Stimulated activated naive CD8-positive, alpha-beta T cell treated with anti-CD3 and anti-CD28 coated beads, Interleukin-15, amount 100 ng/mL, for 72 hours (primary cell): ENCODE measurements around the gene GRIK1.

Source experiments
- ATAC-seq: fragments of 150-1000 bp; cut with Tn5 transposase; 2 replicates; pipeline ENCODE4 v1.10.0; 2021; ENCODE audit warnings: mild to moderate bottlenecking, moderate library complexity
- DNase-seq, 2 donors: peaks; one replicate each; pipeline ENCODE4 v3.0.0; 2021 to 2022
- H3K27ac Mint-ChIP-seq, 2 donors: one replicate each; pipeline ENCODE4 v1.8.0; 2022; ENCODE audit warnings: mild to moderate bottlenecking in 2 of 2, mixed read lengths in 2 of 2, moderate library complexity in 2 of 2
- H3K27me3 Mint-ChIP-seq: one replicate; pipeline ENCODE4 v1.8.0; 2022; ENCODE audit warnings: mixed read lengths
- H3K4me1 Mint-ChIP-seq: one replicate; pipeline ENCODE4 v1.8.0; 2022; ENCODE audit warnings: mild to moderate bottlenecking, mixed read lengths
- H3K4me3 Mint-ChIP-seq, 2 donors: one replicate each; pipeline ENCODE4 v1.8.0; 2022; ENCODE audit warnings: mild to moderate bottlenecking in 2 of 2, mixed read lengths in 2 of 2, moderate library complexity in 1 of 2
- H3K9me3 Mint-ChIP-seq, 2 donors: one replicate each; pipeline ENCODE4 v1.8.0; 2022; ENCODE audit warnings: mixed read lengths in 2 of 2

The GRIK1 gene

GRCh38 chr21:29601047-29601446, 338.7 kb downstream of the GRIK1 start:
- Mint-ChIP-seq H3K9me3 (peaks cover 0 to 5% of the 10 kb centered on the region in 2 donors), H3K4me3 (no peak overlapping the region), H3K4me1 (no peaks in the 10 kb centered on the region), H3K27me3 (no peaks in the 10 kb centered on the region), H3K27ac (no peak overlapping the region)
- DNase-seq = no peak
- ATAC-seq = no peak

GRCh38 chr21:29586696-29587095, 353.1 kb downstream of the GRIK1 start:
- H3K4me1 Mint-ChIP-seq = no peaks in the 10 kb centered on the region
- no peaks in the 10 kb centered on the region for H3K9me3 Mint-ChIP-seq
- ATAC-seq = no peak
- H3K4me3 Mint-ChIP-seq = no peak overlapping the region
- peaks cover 12% of the 10 kb centered on the region for H3K27me3 Mint-ChIP-seq
- H3K27ac Mint-ChIP-seq = no peak overlapping the region
- no peak for DNase-seq

GRCh38 chr21:29585462-29585861, 354.3 kb downstream of the GRIK1 start:
- no peak overlapping the region for H3K4me3 Mint-ChIP-seq
- DNase-seq (no peak), ATAC-seq (no peak)
- H3K27me3 Mint-ChIP-seq = peaks cover 5% of the 10 kb centered on the region
- H3K27ac Mint-ChIP-seq = no peak overlapping the region
- H3K4me1 Mint-ChIP-seq = no peaks in the 10 kb centered on the region
- no peaks in the 10 kb centered on the region for H3K9me3 Mint-ChIP-seq

GRCh38 chr21:29583424-29583924, 356.3 kb downstream of the GRIK1 start:
- Mint-ChIP-seq H3K27ac (no peak overlapping the region), H3K27me3 (no peaks in the 10 kb centered on the region), H3K9me3 (no peaks in the 10 kb centered on the region), H3K4me1 (no peaks in the 10 kb centered on the region), H3K4me3 (no peak overlapping the region)
- no peak for ATAC-seq
- no peak for DNase-seq

GRCh38 chr21:29582855-29583254, 356.9 kb downstream of the GRIK1 start:
- Mint-ChIP-seq H3K9me3 (no peaks in the 10 kb centered on the region), H3K4me1 (no peaks in the 10 kb centered on the region), H3K27ac (no peak overlapping the region), H3K27me3 (no peaks in the 10 kb centered on the region), H3K4me3 (no peak overlapping the region)
- DNase-seq (no peak), ATAC-seq (no peak)

- no peak for ATAC-seq
- no peaks in the 10 kb centered on the region for H3K9me3 Mint-ChIP-seq
- H3K27ac Mint-ChIP-seq = no peak overlapping the region
Measured at GRCh38 chr21:29581393-29581792, 358.4 kb downstream of the GRIK1 start.

GRCh38 chr21:29580732-29581285, 359.0 kb downstream of the GRIK1 start:
- Mint-ChIP-seq H3K4me1 (no peaks in the 10 kb centered on the region), H3K27ac (no peak overlapping the region), H3K4me3 (no peak overlapping the region), H3K9me3 (no peaks in the 10 kb centered on the region), H3K27me3 (no peaks in the 10 kb centered on the region)
- no peak for ATAC-seq
- DNase-seq = no peak

More at GRCh38 chr21:29581393-29581792, 358.4 kb downstream of the GRIK1 start:
- Mint-ChIP-seq H3K4me3 (no peak overlapping the region), H3K4me1 (no peaks in the 10 kb centered on the region), H3K27me3 (no peaks in the 10 kb centered on the region)
- no peak for DNase-seq

- Mint-ChIP-seq H3K4me3 (no peak overlapping the region), H3K27ac (no peak overlapping the region), H3K4me1 (no peaks in the 10 kb centered on the region), H3K27me3 (no peaks in the 10 kb centered on the region), H3K9me3 (no peaks in the 10 kb centered on the region)
- no peak for DNase-seq
- ATAC-seq = no peak
Measured at GRCh38 chr21:29578306-29578705, 361.5 kb downstream of the GRIK1 start.

GRCh38 chr21:29571949-29572348, 367.8 kb downstream of the GRIK1 start:
- H3K4me3 Mint-ChIP-seq = no peak overlapping the region
- no peaks in the 10 kb centered on the region for H3K9me3 Mint-ChIP-seq
- peak overlapping the region in 1 of 2 donors; percentile 19 for H3K27ac Mint-ChIP-seq
- DNase-seq (no peak), ATAC-seq (no peak)
- no peaks in the 10 kb centered on the region for H3K27me3 Mint-ChIP-seq
- no peaks in the 10 kb centered on the region for H3K4me1 Mint-ChIP-seq

GRCh38 chr21:29568020-29568697, 371.6 kb downstream of the GRIK1 start:
- H3K27me3 Mint-ChIP-seq = no peaks in the 10 kb centered on the region
- no peak overlapping the region for H3K27ac Mint-ChIP-seq
- no peaks in the 10 kb centered on the region for H3K4me1 Mint-ChIP-seq
- DNase-seq = no peak
- H3K9me3 Mint-ChIP-seq = no peaks in the 10 kb centered on the region
- no peak overlapping the region for H3K4me3 Mint-ChIP-seq
- no peak for ATAC-seq

- Mint-ChIP-seq H3K27me3 (no peaks in the 10 kb centered on the region), H3K27ac (no peak overlapping the region), H3K4me3 (no peak overlapping the region), H3K4me1 (no peaks in the 10 kb centered on the region), H3K9me3 (no peaks in the 10 kb centered on the region)
- no peak for ATAC-seq
- DNase-seq = no peak
Measured at GRCh38 chr21:29557931-29558725, 381.7 kb downstream of the GRIK1 start.

GRCh38 chr21:29557200-29557599, 382.6 kb downstream of the GRIK1 start:
- Mint-ChIP-seq H3K4me3 (no peak overlapping the region), H3K27me3 (no peaks in the 10 kb centered on the region), H3K9me3 (no peaks in the 10 kb centered on the region), H3K4me1 (no peaks in the 10 kb centered on the region), H3K27ac (no peak overlapping the region)
- no peak for DNase-seq
- ATAC-seq = no peak

- ATAC-seq = no peak
- no peaks in the 10 kb centered on the region for H3K4me1 Mint-ChIP-seq
- H3K27ac Mint-ChIP-seq = no peak overlapping the region
- H3K4me3 Mint-ChIP-seq = no peak overlapping the region
- H3K9me3 Mint-ChIP-seq = no peaks in the 10 kb centered on the region
- no peak for DNase-seq
- H3K27me3 Mint-ChIP-seq = no peaks in the 10 kb centered on the region
Measured at GRCh38 chr21:29555601-29556000, 384.2 kb downstream of the GRIK1 start.

- H3K4me1 Mint-ChIP-seq = no peaks in the 10 kb centered on the region
- ATAC-seq (no peak), DNase-seq (no peak)
- H3K27me3 Mint-ChIP-seq = no peaks in the 10 kb centered on the region
- no peak overlapping the region for H3K27ac Mint-ChIP-seq
- H3K9me3 Mint-ChIP-seq = no peaks in the 10 kb centered on the region
- H3K4me3 Mint-ChIP-seq = no peak overlapping the region
Measured at GRCh38 chr21:29550205-29550604, 389.6 kb downstream of the GRIK1 start.

- no peaks in the 10 kb centered on the region for H3K4me1 Mint-ChIP-seq
- H3K27me3 Mint-ChIP-seq = no peaks in the 10 kb centered on the region
- no peak overlapping the region for H3K27ac Mint-ChIP-seq
Measured at GRCh38 chr21:29549614-29550013, 390.2 kb downstream of the GRIK1 start.

GRCh38 chr21:29547998-29548397, 391.8 kb downstream of the GRIK1 start:
- Mint-ChIP-seq H3K27ac (no peak overlapping the region), H3K27me3 (no peaks in the 10 kb centered on the region), H3K4me3 (no peak overlapping the region), H3K4me1 (no peaks in the 10 kb centered on the region), H3K9me3 (peaks cover 0 to 6% of the 10 kb centered on the region in 2 donors)
- ATAC-seq = no peak
- no peak for DNase-seq

More at GRCh38 chr21:29549614-29550013, 390.2 kb downstream of the GRIK1 start:
- DNase-seq (no peak), ATAC-seq (no peak)
- Mint-ChIP-seq H3K9me3 (no peaks in the 10 kb centered on the region), H3K4me3 (no peak overlapping the region)
